HuH-7.5 (cell line): Measurements from ENCODE around the gene TMEM141.
A peak's percentile ranks its signal among the peaks of the same experiment; 100 is the strongest.
"Not testable (repeated sequence)": the region's sequence is repeated elsewhere in the genome, so short reads cannot be mapped to it uniquely, and the experiment has no call there.

Source experiments
- DNase-seq: peaks from one replicate; pipeline ENCODE4 v3.0.0; 2011; ENCODE audit warnings: low spot score

The TMEM141 gene

GRCh38 chr9:136755302-136756133, 35.6 kb upstream of the TMEM141 start:
- DNase-seq, result not testable (repeated sequence)

GRCh38 chr9:136756134-136756438, 35.1 kb upstream of the TMEM141 start:
- DNase-seq, result no peak

DNA sequence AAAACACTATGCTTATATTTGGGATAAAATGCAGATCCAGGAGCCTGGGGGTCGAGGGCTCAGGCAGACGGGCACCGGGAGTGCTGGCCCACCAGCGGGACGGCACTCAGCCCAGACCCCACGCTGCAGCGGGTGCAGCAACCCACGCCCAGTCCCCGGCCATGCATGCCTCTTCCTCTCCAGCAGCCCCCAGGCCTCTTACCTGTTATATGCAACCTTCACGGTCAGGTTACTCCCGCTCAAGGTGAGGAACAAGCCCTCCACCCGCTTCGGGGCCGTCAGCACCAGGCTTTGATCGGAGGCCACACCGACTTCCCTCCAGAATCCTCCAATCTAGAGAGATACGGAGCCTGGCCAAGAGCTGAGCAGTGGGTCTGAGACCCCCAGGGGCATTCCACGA, 34.3 kb upstream of the TMEM141 start:
- DNase-seq, result no peak

- no peak for DNase-seq
These were observed 33.8 kb upstream of the TMEM141 start for GRCh38 chr9:136757328-136757727.

DNA sequence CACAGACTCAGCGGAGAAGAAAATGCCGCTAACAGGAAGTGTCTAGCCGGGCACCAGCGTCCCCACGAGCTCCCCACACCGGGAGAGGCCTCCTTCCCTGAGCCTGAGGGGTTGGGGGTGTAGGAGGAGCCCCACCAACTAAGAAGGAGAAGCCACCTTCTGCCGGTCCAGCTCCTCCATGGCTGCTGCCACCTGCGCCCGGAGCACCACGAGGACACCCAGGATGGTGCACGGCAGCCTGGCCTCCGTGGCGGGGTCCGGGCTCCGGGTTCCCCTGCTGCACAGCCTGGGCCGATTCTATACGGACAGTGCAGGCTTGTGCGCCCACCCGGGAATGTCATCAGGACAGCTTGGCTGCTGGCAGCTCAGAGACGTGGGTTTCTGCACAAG, 33.4 kb upstream of the TMEM141 start:
- DNase-seq, result no peak

- DNase-seq, result no peak
These were observed 32.1 kb upstream of the TMEM141 start for GRCh38 chr9:136759001-136759400.

DNA sequence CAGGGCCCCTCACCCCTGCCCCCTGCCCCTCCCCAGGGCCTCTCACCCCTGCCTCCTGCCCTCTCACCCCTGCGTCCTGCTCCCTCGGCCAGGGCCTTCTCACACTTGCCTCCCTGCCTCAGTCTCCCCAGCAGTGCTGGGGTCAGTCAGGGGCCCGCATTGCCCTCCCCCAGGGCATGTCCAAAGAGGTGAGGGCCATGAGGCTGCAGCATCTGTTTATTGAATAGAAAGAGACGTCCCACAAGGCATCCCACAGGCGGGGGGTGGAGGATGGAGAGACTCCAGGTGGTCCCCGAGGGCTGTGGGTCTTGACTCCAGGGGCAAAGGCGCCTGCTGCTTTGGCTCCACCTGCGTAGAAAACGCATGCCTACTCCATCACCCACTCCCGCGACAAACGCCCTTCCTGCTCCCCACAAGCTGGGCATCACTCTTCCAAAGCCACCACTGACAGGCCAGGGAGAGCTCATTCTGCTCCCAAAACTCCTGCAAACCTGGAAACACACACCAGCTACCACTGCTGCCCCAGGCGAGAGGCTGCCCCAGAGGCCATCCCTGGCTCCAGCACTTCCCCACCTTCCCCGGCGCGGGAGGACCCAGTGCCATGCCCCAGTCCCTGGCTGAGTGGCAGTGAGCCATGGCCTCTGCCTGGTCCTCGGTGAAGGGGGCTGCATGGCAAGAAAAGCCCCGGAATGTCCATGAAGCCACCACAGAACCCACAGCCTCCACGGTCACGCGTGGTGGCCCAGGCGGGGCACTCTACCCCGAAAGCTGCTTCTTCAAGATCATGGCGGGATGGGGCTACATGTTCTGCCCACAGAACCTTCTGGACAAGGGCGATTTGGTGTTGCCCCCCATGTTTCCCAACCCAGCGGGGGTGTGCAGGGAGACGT, 31.5 kb upstream of the TMEM141 start:
- no peak for DNase-seq

GRCh38 chr9:136760424-136760823, 30.7 kb upstream of the TMEM141 start:
- DNase-seq, result no peak

DNA sequence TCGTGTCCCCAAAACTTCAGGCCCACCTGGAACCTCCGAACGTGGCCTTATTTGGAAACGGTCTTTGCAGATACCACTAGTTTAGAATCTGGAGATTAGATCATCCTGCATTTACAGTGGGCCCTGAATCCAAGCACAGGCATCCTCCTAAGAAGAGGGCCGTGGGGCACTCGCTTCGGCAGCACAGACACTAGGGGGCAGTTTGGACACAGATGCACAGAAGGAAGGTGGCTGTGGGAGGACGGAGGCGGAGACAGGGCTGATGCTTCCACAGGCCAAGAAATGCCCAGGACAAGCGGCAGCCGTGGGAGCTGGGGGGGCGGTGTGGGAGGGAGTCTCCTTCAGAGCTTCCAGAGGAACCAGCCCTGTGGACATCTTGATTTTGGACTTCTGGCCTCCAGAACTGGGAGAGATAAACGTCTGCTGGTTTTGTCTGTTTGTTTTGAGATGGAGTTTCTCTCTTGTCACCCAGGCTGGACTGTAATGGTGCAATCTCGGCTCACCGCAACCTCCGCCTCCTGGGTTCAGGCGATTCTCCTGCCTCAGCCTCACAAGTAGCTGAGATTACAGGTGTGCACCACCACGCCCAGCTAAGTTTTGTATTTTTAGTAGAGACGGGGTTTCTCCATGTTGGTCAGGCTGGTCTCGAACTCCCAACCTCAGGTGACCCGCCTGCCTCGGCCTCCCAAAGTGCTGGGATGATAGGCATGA, 30.2 kb upstream of the TMEM141 start:
- peak; percentile 83 for DNase-seq

GRCh38 chr9:136761545-136761981, 29.6 kb upstream of the TMEM141 start:
- no peak for DNase-seq

- DNase-seq, result no peak
These were observed 28.9 kb upstream of the TMEM141 start for GRCh38 chr9:136762221-136762691.

DNA sequence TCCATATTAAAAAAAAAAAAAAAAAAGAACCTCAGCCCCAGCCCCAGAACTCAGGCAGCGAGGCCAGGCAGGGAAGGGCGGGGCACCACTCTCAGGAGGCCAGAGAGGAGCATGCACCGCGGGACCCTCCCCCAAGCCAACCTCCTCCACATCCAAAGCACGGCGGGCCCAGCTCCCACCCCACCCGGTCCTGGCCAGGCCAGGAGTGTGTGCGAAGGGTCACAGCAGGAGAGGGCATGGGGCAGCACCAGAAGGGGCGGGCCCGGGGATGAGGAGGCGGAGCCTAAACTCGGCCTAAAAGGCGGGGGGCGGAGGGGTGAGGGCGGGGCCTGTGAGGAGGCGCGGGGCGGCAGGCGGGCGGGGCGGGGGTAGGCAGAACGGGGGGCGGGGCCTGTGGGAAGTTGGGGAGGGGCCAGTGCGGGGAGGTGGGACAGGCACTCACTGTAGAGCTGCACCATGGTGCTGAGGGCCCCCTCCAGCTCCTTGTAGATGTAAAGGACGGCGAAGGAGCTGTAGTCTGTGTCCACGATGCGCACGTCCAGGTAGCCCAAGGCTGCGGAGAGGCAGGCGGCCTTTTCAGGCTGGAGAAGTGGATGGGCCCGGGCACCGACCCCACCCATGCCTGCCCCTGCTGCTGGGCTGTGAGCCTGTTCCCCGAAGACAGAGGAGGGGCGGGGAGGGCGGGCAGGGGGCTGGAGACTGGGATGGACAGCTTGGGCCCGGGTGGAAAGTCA, 28.1 kb upstream of the TMEM141 start:
- DNase-seq, result peak; percentile 84

GRCh38 chr9:136763649-136764035, 27.5 kb upstream of the TMEM141 start:
- DNase-seq, result no peak

GRCh38 chr9:136764301-136764891, 26.7 kb upstream of the TMEM141 start, which contains the start of gene LCN15:
Gene LCN15 (minus strand): TSS chr9:136764518. CDS start chr9:136764488, 30 bp downstream.
- DNase-seq, result no peak

GRCh38 chr9:136765041-136765440, 26.1 kb upstream of the TMEM141 start:
- no peak for DNase-seq

DNA sequence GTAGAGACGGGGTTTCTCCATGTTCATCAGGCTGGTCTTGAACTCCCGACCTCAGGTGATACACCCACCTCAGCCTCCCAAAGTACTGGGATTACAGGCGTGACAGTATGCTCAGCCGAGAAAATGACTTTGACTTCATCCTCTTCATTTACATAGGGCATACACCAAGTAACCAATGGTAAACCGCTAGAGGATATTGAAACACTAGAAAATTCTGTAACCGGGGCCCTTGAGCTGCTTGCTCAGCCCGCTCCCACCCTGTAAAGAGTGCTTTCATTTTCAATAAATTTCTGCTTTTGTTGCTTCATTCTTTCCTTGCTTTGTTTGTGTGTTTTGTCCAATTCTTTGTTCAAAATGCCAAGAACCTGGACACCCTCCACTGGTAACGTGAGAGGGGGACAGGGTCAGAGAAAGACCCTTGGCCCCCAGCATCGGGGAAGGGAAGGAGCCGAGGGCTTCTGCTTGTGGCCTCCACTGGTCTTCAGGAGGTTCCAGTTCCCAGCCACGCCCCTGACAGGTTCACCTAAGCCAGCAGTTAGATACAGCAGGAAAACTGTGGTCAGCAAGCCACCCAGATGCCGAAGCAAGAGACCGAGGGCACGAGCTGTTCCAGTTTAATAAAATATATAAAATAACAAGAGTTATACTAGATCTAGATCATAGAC, 25.3 kb upstream of the TMEM141 start:
- DNase-seq, result not testable (repeated sequence)

- not testable (repeated sequence) for DNase-seq
These were observed 24.6 kb upstream of the TMEM141 start for GRCh38 chr9:136766410-136767120.

GRCh38 chr9:136769710-136770191, 21.4 kb upstream of the TMEM141 start:
- peak; percentile 80 for DNase-seq

GRCh38 chr9:136771907-136772415, 19.2 kb upstream of the TMEM141 start:
- DNase-seq, result no peak
